Measurements from ENCODE around the gene IGFBP4. TPM values are rescaled to one million over a fixed set of nuclear protein-coding genes. Genes with fewer than 3 reads are reported as not detected.

IGFBP4 gene
- total RNA-seq, 2 donors from 2014 or later, result 132 to 154 TPM

- Histone ChIP-seq H3K4me1 (replicated peaks) (no peaks in the 10 kb centered on the region), H3K27me3 (replicated peaks; ENCODE audit: insufficient read depth) (no peaks in the 10 kb centered on the region), H3K27ac (peak overlapping the region; percentile 24 to 69), H3K9me3 (no peaks in the 10 kb centered on the region), H3K4me3 (peak overlapping the region; percentile 34 to 37), H3K36me3 (no peaks in the 10 kb centered on the region)
- no peak for DNase-seq (ENCODE audit: low spot score)
- 62% methylated on average over 16 of the region's 16 CpGs for WGBS
- intact Hi-C loops (cut with DNase I), result loop anchor here (5.0 to 10.0 kb wide), 2 partner anchors 61 to 104 kb away; no protein-coding TSS in a partner anchor
- TF ChIP-seq POLR2A (IDR thresholded peaks at IDR 0.05) (no peak), POLR2AphosphoS5 (IDR thresholded peaks at IDR 0.05) (no peak)
- TF ChIP-seq, protein P1, sequence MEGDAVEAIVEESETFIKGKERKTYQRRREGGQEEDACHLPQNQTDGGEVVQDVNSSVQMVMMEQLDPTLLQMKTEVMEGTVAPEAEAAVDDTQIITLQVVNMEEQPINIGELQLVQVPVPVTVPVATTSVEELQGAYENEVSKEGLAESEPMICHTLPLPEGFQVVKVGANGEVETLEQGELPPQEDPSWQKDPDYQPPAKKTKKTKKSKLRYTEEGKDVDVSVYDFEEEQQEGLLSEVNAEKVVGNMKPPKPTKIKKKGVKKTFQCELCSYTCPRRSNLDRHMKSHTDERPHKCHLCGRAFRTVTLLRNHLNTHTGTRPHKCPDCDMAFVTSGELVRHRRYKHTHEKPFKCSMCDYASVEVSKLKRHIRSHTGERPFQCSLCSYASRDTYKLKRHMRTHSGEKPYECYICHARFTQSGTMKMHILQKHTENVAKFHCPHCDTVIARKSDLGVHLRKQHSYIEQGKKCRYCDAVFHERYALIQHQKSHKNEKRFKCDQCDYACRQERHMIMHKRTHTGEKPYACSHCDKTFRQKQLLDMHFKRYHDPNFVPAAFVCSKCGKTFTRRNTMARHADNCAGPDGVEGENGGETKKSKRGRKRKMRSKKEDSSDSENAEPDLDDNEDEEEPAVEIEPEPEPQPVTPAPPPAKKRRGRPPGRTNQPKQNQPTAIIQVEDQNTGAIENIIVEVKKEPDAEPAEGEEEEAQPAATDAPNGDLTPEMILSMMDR (IDR thresholded peaks at IDR 0.05), result no peak
Measured at GRCh38 chr17:40418428-40418706, 24.9 kb upstream of the IGFBP4 start.

- H3K4me1 ChIP-seq (replicated peaks), result no peaks in the 10 kb centered on the region
- H3K27ac ChIP-seq, result no peak overlapping the region
- TF ChIP-seq POLR2A (IDR thresholded peaks at IDR 0.05) (no peak), POLR2AphosphoS5 (IDR thresholded peaks at IDR 0.05) (no peak)
- TF ChIP-seq, protein P1 (IDR thresholded peaks at IDR 0.05), result no peak
- H3K27me3 ChIP-seq (replicated peaks; ENCODE audit: insufficient read depth), result no peaks in the 10 kb centered on the region
- no peaks in the 10 kb centered on the region for H3K36me3 ChIP-seq
- DNase-seq (ENCODE audit: low spot score), result no peak
- WGBS, result 71% methylated on average over 11 of the region's 11 CpGs
- H3K9me3 ChIP-seq, result no peaks in the 10 kb centered on the region
- intact Hi-C loops (cut with DNase I), result loop anchor here (5.0 to 10.0 kb wide), 2 partner anchors 62 to 105 kb away; no protein-coding TSS in a partner anchor
- H3K4me3 ChIP-seq, result no peak overlapping the region
Measured at GRCh38 chr17:40419559-40420331, 23.5 kb upstream of the IGFBP4 start.

GRCh38 chr17:40422990-40423633 lies 20.1 kb upstream of the IGFBP4 start:
- WGBS, result 77% methylated on average over 3 of the region's 3 CpGs
- H3K27me3 ChIP-seq (replicated peaks; ENCODE audit: insufficient read depth), result no peaks in the 10 kb centered on the region
- H3K4me1 ChIP-seq (replicated peaks), result no peaks in the 10 kb centered on the region
- no peak for DNase-seq (ENCODE audit: low spot score)
- intact Hi-C loops (cut with DNase I), result no loop called here
- no peak overlapping the region for H3K27ac ChIP-seq
- H3K36me3 ChIP-seq, result no peaks in the 10 kb centered on the region
- no peaks in the 10 kb centered on the region for H3K9me3 ChIP-seq
- no peak overlapping the region for H3K4me3 ChIP-seq
- no peak for TF ChIP-seq POLR2AphosphoS5 (IDR thresholded peaks at IDR 0.05)
- TF ChIP-seq POLR2A (IDR thresholded peaks at IDR 0.05), result no peak
- TF ChIP-seq, protein P1 (IDR thresholded peaks at IDR 0.05), result no peak

GRCh38 chr17:40425741-40426140 lies 17.5 kb upstream of the IGFBP4 start:
- intact Hi-C loops (cut with DNase I), result no loop called here
- WGBS, result 62% methylated on average over 4 of the region's 4 CpGs
- no peaks in the 10 kb centered on the region for H3K27me3 ChIP-seq (replicated peaks; ENCODE audit: insufficient read depth)
- H3K4me3 ChIP-seq, result no peak overlapping the region
- DNase-seq (ENCODE audit: low spot score), result no peak
- no peaks in the 10 kb centered on the region for H3K4me1 ChIP-seq (replicated peaks)
- no peaks in the 10 kb centered on the region for H3K9me3 ChIP-seq
- no peak for TF ChIP-seq POLR2A (IDR thresholded peaks at IDR 0.05)
- no peaks in the 10 kb centered on the region for H3K36me3 ChIP-seq
- H3K27ac ChIP-seq, result no peak overlapping the region

GRCh38 chr17:40427002-40427491 lies 16.2 kb upstream of the IGFBP4 start:
- intact Hi-C loops (cut with DNase I), result no loop called here

More at GRCh38 chr17:40427002-40427491, 16.2 kb upstream of the IGFBP4 start:
- no peak overlapping the region for H3K4me3 ChIP-seq
- H3K27me3 ChIP-seq (replicated peaks; ENCODE audit: insufficient read depth), result no peaks in the 10 kb centered on the region
- H3K36me3 ChIP-seq, result no peaks in the 10 kb centered on the region
- no peak for DNase-seq (ENCODE audit: low spot score)
- no peak overlapping the region for H3K27ac ChIP-seq
- TF ChIP-seq POLR2AphosphoS5 (IDR thresholded peaks at IDR 0.05) (no peak), POLR2A (IDR thresholded peaks at IDR 0.05) (no peak)
- TF ChIP-seq, protein P1 (IDR thresholded peaks at IDR 0.05), result no peak
- H3K9me3 ChIP-seq, result no peaks in the 10 kb centered on the region
- H3K4me1 ChIP-seq (replicated peaks), result no peaks in the 10 kb centered on the region
